Measurements from ENCODE around the gene BMP5. TPM values are rescaled to one million over a fixed set of nuclear protein-coding genes. Genes with fewer than 3 reads are reported as not detected.

BMP5 gene
- polyA plus RNA-seq, 1 donor from 2014 or later: 0.14 TPM

DNA sequence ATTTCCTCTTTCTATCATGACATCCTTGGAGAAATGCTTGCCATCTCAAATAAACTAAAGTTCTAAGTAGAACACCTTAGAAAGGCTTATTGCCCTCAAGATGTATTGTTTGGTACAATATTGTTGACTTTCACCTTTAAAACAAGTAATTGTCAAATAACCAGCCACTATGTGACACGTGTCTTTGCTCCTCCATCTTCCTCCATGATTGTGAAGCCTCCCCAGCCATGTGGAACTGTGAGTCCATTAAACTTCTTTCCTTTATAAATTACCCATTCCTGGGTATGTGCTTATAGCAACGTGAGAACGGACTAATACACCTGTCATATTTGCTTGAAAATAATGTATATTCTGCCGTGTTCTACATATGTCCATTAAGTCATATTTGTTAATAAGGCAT, 126.5 kb downstream of the BMP5 start:
- H3K4me3 ChIP-seq (ENCODE audit: low read length): no peak overlapping the region
- H3K27me3 ChIP-seq (ENCODE audit: insufficient read depth, low read depth, low read length): no peaks in the 10 kb centered on the region
- no peak overlapping the region for H3K4me2 ChIP-seq (ENCODE audit: low read length)
- no peak overlapping the region for H2AFZ ChIP-seq (ENCODE audit: low read depth, low read length)
- H3F3A ChIP-seq (ENCODE audit: insufficient read depth, low read length, poor library complexity, severe bottlenecking): no peaks in the 10 kb centered on the region
- H3K9me3 ChIP-seq (ENCODE audit: low read length): no peaks in the 10 kb centered on the region
- H3K36me3 ChIP-seq (ENCODE audit: insufficient read depth, low read length): no peaks in the 10 kb centered on the region
- H3K79me2 ChIP-seq (replicated peaks; ENCODE audit: insufficient read depth, low read length): no peaks in the 10 kb centered on the region
- no peaks in the 10 kb centered on the region for H3K9me2 ChIP-seq (ENCODE audit: insufficient read depth, low read length)
- no peak overlapping the region for H3K27ac ChIP-seq (ENCODE audit: low read length)
- no peak overlapping the region for H3K9ac ChIP-seq (ENCODE audit: low read length)
- TF ChIP-seq RAD21 (conservative IDR thresholded peaks at IDR 0.05): no peak
- no peak for TF ChIP-seq EP300 (conservative IDR thresholded peaks at IDR 0.05; ENCODE audit: poor library complexity, severe bottlenecking)
- TF ChIP-seq, protein P1, sequence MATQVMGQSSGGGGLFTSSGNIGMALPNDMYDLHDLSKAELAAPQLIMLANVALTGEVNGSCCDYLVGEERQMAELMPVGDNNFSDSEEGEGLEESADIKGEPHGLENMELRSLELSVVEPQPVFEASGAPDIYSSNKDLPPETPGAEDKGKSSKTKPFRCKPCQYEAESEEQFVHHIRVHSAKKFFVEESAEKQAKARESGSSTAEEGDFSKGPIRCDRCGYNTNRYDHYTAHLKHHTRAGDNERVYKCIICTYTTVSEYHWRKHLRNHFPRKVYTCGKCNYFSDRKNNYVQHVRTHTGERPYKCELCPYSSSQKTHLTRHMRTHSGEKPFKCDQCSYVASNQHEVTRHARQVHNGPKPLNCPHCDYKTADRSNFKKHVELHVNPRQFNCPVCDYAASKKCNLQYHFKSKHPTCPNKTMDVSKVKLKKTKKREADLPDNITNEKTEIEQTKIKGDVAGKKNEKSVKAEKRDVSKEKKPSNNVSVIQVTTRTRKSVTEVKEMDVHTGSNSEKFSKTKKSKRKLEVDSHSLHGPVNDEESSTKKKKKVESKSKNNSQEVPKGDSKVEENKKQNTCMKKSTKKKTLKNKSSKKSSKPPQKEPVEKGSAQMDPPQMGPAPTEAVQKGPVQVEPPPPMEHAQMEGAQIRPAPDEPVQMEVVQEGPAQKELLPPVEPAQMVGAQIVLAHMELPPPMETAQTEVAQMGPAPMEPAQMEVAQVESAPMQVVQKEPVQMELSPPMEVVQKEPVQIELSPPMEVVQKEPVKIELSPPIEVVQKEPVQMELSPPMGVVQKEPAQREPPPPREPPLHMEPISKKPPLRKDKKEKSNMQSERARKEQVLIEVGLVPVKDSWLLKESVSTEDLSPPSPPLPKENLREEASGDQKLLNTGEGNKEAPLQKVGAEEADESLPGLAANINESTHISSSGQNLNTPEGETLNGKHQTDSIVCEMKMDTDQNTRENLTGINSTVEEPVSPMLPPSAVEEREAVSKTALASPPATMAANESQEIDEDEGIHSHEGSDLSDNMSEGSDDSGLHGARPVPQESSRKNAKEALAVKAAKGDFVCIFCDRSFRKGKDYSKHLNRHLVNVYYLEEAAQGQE (IDR thresholded peaks at IDR 0.05; ENCODE audit: borderline replicate concordance): no peak
- no peak for TF ChIP-seq POLR2AphosphoS5 (IDR thresholded peaks at IDR 0.05)
- TF ChIP-seq, protein P2, sequence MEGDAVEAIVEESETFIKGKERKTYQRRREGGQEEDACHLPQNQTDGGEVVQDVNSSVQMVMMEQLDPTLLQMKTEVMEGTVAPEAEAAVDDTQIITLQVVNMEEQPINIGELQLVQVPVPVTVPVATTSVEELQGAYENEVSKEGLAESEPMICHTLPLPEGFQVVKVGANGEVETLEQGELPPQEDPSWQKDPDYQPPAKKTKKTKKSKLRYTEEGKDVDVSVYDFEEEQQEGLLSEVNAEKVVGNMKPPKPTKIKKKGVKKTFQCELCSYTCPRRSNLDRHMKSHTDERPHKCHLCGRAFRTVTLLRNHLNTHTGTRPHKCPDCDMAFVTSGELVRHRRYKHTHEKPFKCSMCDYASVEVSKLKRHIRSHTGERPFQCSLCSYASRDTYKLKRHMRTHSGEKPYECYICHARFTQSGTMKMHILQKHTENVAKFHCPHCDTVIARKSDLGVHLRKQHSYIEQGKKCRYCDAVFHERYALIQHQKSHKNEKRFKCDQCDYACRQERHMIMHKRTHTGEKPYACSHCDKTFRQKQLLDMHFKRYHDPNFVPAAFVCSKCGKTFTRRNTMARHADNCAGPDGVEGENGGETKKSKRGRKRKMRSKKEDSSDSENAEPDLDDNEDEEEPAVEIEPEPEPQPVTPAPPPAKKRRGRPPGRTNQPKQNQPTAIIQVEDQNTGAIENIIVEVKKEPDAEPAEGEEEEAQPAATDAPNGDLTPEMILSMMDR (IDR thresholded peaks at IDR 0.05; ENCODE audit: poor library complexity, severe bottlenecking): no peak
- TF ChIP-seq MXI1 (conservative IDR thresholded peaks at IDR 0.05; ENCODE audit: poor library complexity, severe bottlenecking): no peak
- TF ChIP-seq TAF1 (IDR thresholded peaks at IDR 0.05; ENCODE audit: low read depth): no peak
- no peak for TF ChIP-seq SMC3 (conservative IDR thresholded peaks at IDR 0.05; ENCODE audit: poor library complexity)
- no peak for TF ChIP-seq EZH2 (IDR thresholded peaks at IDR 0.05; ENCODE audit: borderline replicate concordance, insufficient read depth, low read length, poor library complexity, severe bottlenecking)
- no peaks in the 10 kb centered on the region for H4K20me1 ChIP-seq (ENCODE audit: insufficient read depth)

- H4K20me1 ChIP-seq (ENCODE audit: insufficient read depth): no peaks in the 10 kb centered on the region
- no peak overlapping the region for H3K27ac ChIP-seq (ENCODE audit: low read length)
- H3K79me2 ChIP-seq (replicated peaks; ENCODE audit: insufficient read depth, low read length): no peaks in the 10 kb centered on the region
- no peak overlapping the region for H3K4me2 ChIP-seq (ENCODE audit: low read length)
- no peaks in the 10 kb centered on the region for H3F3A ChIP-seq (ENCODE audit: insufficient read depth, low read length, poor library complexity, severe bottlenecking)
- no peaks in the 10 kb centered on the region for H3K36me3 ChIP-seq (ENCODE audit: insufficient read depth, low read length)
- H3K9me3 ChIP-seq (ENCODE audit: low read length): no peaks in the 10 kb centered on the region
- H3K9me2 ChIP-seq (ENCODE audit: insufficient read depth, low read length): no peaks in the 10 kb centered on the region
- no peak overlapping the region for H3K4me3 ChIP-seq (ENCODE audit: low read length)
- TF ChIP-seq, protein P1 (IDR thresholded peaks at IDR 0.05; ENCODE audit: borderline replicate concordance): no peak
- TF ChIP-seq EZH2 (IDR thresholded peaks at IDR 0.05; ENCODE audit: borderline replicate concordance, insufficient read depth, low read length, poor library complexity, severe bottlenecking): no peak
- TF ChIP-seq, protein P2 (IDR thresholded peaks at IDR 0.05; ENCODE audit: poor library complexity, severe bottlenecking): no peak
- TF ChIP-seq MXI1 (conservative IDR thresholded peaks at IDR 0.05; ENCODE audit: poor library complexity, severe bottlenecking): no peak
- TF ChIP-seq RAD21 (conservative IDR thresholded peaks at IDR 0.05): no peak
- TF ChIP-seq EP300 (conservative IDR thresholded peaks at IDR 0.05; ENCODE audit: poor library complexity, severe bottlenecking): no peak
- no peak for TF ChIP-seq POLR2AphosphoS5 (IDR thresholded peaks at IDR 0.05)
- no peak for TF ChIP-seq SMC3 (conservative IDR thresholded peaks at IDR 0.05; ENCODE audit: poor library complexity)
- TF ChIP-seq TAF1 (IDR thresholded peaks at IDR 0.05; ENCODE audit: low read depth): no peak
- no peak overlapping the region for H3K9ac ChIP-seq (ENCODE audit: low read length)
- no peak overlapping the region for H2AFZ ChIP-seq (ENCODE audit: low read depth, low read length)
- no peaks in the 10 kb centered on the region for H3K27me3 ChIP-seq (ENCODE audit: insufficient read depth, low read depth, low read length)
Observed at GRCh38 chr6:55746473-55746872, 128.9 kb downstream of the BMP5 start.
